Umbilical cord (tissue), 2 donors: Measurements from ENCODE around the gene KCNQ2. TPM values are rescaled to one million over a fixed set of nuclear protein-coding genes. Genes with fewer than 3 reads are reported as not detected.
A peak's percentile ranks its signal among the peaks of the same experiment; 100 is the strongest.
"Not testable (repeated sequence)": the region's sequence is repeated elsewhere in the genome, so short reads cannot be mapped to it uniquely, and the experiment has no call there.

ENCODE experiments used
- DNase-seq: peaks from one replicate; pipeline ENCODE4 v3.0.0-alpha.2; 2015; ENCODE audit warnings: low spot score
- total RNA-seq: library from RNA; depleted of rRNA; stranded (reverse); fragments of >200 nt; gene quantifications from one replicate; pipeline ENCODE4 v1.2.3, GENCODE V29; 2014; ENCODE audit warnings: low replicate concordance; ENCODE audit not compliant: insufficient read depth

The KCNQ2 gene
- total RNA-seq, 1 donor from 2014 or later, result 0.96 TPM

DNA sequence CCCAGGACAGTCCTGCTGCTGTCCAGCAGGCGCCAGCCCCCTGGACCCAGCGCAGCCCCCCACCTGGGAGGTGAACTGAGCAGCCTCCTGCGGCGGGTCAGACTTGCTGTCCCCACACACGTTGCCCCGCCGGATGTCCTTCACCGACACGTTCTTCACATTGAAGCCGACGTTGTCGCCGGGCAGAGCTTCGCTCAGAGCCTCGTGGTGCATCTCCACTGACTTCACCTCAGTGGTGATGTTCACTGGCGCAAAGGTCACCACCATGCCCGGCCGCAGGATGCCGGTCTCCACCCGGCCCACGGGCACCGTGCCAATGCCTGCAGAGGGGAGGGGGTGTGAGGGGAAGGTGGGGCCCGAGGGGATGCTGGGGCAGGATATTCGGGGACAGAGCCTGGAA, 18.0 kb upstream of the KCNQ2 start:
- no peak for DNase-seq

DNA sequence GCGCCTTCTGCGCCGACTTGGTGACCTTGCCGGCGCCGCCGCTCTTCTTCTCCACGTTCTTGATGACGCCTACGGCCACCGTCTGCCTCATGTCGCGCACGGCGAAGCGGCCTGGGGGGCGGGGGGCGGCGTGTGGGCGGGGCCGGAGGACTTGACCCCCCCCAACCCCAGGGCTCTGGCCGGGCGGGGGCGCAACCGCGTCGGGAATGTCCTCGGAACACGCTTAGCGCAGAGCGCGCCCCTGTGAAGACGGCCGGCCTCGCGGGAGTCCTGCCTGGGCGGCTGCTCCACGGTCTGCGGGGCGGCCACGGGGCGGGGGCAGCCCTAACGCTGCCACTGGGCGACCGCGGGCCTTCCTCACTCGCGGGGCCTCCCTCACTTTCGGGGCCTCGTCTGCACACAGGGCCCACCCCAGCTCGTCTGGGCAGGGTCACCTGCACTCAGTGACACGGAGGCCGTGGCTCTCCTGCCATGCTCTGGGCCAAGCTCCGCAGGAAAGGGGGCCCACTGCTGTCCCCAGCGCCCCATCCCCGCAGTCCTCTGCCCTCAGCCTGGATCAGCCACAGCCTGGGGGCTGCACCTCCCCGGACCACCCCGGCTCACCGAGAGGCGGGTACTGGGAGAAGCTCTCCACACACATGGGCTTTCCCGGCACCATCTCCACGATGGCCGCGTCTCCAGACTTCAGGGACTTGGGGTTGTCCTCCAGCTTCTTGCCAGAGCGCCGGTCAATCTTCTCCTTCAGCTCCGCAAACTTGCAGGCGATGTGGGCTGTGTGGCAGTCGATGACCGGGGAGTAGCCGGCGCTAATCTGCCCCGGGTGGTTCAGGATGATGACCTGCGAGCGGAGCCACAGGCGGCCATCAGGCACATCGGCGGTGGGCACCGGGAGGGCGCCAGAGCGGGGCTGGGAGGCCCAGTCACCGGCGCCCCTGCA, 16.1 kb upstream of the KCNQ2 start:
- DNase-seq, result no peak

DNA sequence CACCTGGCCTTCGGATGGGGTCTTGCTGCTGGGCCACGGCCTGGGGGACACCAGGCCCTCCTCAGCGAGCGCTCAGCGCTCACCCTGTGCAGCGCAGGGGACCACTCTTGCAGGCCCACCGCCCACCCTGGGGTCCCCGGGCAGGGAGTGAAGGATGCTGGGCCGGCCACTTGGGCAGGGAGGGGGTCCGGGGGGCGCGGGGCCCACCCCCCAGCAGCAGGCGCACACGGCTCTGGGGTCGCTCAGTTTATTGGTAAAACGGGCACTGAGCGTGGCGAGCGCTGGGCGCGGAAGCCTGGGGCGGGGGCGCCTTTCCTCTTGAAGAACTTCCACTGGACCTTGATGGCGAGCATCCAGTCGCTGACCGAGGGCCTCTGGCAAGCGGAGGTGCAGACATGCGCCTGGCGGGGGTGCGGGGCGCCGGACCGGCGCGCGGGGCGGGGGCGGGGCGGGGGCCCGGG, 15.4 kb upstream of the KCNQ2 start:
- DNase-seq, result no peak

DNA sequence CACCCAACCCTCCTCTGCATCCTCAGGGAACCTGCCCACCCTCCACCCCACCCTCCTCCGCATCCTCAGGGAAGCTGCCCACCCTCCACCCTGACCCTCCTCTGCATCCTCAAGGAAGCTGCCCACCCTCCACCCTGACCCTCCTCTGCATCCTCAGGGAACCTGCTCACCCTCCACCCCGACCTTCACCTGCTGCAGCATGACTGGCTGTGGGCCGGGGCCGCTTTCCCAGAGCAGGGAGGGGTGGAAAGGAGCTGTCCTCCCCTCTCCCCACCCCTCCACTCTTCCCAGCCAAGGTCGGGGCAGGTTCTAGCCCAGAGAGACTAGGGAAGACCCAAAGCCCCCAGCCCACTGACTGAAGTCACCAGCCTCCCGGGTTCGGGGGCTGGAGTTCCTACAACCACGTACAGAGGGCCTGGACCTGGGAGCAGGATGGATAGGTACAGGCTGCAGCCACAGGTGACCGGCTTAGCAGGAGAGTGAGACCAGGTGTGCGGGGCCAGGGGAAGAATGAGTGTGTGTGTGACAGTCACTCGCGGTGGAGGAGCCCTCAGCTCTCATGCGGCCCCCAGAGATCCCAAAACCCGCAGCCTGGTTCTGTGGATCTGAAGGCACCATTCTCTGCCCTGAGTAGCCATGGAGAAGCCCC, 14.8 kb upstream of the KCNQ2 start:
- DNase-seq, result no peak

DNA sequence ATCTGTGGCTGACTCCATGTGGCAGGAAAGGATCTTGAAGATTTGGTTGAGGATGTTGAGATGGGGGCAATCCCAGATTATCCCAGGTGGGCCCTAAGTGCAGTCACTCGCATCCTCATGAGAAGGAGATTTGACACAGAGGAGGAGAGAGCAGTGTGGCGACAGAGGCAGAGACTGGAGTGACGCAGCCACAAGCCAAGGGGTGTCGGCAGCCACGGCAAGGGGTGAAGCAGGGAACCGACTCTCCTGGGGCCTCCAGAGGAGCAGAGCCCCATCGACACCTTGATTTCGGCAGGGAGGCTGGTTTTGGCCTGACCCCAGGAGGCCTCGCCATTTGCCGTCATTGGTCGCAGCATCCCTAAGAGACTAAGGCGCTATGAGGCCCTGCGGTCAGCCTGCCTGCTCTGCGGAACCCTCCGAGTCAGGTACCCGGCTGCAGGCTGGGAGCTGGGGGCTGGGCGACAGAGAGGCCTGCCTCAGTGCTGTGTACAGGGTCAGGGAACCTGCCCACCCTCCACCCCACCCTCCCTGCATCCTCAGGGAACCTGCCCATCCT, 13.9 kb upstream of the KCNQ2 start:
- no peak for DNase-seq

DNA sequence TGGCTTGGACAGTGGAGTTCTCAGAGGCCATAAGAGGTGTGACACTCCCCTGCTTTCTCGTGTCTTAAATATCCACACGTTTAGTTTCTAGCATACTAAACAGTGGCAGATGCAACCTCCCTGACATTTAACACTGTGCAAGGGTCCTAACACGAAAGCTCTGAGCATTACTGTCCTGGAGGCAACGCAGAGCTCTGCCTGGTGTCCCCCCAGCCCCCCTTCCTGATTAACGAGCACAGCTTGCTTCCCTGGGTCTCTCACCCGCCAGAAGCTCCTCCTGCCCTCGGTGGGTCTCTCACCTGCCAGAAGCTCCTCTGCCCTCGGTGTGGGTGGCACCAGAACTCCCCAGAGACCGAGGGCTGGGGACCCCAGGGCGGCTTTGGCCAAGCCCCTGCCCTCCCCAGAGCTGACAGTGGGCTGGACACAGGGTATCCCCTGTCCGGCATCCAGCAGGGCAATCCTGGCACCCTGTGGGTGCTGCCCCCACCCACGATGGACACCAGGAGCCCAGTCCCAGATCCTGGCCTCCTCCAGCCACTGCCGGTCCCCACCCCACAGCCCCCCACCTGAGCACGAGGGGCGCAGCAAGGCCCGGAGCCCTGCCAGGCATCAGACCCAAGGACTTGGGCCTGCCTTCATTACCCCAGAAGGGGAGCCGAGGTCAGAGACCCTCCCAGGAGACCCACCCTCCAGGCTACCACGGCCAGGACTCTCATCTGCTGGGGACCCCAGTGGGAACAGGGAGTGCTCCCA, 12.4 kb upstream of the KCNQ2 start:
- DNase-seq, result no peak

DNA sequence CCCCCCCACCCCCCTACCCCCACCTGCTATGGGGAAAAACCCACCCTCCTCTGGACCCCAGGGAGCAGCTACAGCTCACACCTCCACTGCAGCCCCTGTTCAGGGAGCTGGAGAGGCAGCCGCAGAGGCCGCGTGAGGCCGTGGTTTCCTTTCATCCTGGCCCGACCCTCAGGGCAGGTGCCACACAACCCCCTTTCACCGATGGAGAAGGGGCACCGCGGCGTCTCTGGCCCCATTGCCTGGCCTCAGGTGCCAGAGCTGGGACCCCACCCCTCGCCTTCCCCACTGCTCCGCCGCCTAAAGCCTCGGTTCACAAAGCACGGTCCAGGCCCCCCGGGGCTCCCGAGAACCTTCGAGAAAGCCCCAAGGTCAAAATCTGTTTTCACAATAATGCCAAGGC, 11.8 kb upstream of the KCNQ2 start:
- DNase-seq, result no peak

DNA sequence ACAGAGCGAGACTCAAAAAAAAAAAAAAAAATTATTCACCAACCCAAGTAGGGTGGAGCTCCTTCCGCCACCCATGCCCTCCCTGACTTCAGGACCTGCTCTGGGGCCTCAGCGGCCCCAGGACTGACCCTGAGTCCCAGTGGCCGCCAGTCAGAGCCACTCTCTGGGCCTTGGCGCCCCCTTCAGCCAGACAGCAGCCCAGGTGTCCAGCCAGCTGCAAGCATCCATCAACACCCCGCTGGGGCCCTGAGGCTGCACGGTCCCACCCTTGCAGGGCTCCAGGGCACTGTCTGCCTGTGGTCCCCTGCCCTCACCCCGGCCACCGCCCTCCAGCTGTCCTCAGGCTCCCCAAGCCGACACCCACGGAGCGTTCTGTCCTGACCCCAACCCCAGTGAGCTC, 11.4 kb upstream of the KCNQ2 start:
- DNase-seq, result no peak

DNA sequence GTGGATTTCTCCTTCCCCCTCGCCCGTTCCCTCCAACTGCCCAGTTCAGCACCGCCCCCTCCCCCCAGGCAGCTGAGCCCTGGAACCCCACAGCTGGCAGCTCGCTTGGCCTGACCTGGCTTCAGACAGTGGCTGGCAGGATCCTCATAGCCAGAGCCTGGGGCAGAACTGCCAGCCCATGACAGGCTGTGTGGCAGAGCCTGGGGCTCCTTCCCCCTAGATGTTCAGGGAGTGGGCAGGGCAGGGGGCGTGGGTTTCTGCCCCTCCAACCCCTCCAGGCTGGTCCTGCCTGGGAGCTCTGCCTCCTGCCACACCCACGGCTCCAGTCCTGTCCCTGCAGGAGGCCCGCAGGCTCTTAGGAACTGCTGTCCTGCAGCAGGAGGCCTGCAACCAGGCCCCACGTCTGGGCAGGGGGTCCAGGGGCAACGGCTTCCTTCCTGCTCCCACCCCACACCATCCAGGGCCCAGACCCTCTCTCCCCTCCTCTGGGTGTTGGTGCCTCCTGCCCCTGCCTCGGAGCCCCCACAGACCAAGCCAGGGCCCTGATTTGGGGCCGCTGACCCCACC, 9.6 kb upstream of the KCNQ2 start:
- no peak for DNase-seq

DNA sequence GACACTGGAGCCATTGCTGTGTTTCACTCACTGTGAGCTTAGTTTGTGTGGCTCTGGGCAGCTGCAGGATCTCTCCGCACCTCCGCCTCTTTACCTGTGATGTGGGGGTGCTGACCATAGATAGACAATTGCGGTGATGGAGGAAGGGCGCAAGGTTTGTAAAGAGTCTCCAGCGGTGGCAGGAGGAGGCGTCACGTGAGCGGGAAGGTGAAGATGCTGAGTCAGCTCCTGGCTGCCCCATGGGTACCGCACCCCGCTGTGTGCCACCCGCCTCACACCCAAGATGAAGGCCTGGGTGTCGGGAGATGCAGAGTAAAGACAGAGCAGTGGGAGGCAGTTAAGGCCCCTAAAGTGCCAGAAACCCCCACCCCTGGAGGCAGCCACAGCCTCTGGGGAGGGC, 9.0 kb upstream of the KCNQ2 start:
- no peak for DNase-seq

DNA sequence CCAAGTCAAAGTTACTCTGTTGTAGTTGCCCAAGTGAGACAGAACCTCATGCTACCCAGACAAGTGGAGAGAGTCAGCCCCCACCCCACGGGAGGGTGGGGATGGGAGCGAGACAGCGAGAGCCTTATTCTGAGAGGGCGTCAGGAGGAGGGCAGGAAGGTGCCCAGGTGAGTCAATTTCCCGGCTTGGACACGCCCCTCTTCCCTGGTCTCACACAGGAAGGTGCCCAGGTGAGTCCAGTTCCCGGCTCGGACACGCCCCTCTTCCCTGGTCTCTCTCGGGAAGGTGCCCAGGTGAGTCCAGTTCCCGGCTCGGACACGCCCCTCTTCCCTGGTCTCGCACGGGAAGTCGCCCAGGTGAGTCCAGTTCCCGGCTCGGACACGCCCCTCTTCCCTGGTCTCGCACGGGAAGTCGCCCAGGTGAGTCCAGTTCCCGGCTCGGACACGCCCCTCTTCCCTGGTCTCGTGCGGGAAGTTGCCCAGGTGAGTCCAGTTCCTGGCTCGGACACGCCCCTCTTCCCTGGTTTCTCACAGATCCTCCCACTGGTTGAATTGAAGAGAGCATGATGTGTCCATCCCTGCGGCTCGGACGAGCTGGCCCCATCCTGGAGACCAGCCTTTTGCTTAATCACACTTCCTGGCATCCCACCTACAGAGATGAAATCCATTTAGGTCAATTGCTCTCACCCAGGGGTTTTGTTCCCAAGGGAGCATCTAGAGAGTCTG, 7.4 kb upstream of the KCNQ2 start:
- not testable (repeated sequence) for DNase-seq

DNA sequence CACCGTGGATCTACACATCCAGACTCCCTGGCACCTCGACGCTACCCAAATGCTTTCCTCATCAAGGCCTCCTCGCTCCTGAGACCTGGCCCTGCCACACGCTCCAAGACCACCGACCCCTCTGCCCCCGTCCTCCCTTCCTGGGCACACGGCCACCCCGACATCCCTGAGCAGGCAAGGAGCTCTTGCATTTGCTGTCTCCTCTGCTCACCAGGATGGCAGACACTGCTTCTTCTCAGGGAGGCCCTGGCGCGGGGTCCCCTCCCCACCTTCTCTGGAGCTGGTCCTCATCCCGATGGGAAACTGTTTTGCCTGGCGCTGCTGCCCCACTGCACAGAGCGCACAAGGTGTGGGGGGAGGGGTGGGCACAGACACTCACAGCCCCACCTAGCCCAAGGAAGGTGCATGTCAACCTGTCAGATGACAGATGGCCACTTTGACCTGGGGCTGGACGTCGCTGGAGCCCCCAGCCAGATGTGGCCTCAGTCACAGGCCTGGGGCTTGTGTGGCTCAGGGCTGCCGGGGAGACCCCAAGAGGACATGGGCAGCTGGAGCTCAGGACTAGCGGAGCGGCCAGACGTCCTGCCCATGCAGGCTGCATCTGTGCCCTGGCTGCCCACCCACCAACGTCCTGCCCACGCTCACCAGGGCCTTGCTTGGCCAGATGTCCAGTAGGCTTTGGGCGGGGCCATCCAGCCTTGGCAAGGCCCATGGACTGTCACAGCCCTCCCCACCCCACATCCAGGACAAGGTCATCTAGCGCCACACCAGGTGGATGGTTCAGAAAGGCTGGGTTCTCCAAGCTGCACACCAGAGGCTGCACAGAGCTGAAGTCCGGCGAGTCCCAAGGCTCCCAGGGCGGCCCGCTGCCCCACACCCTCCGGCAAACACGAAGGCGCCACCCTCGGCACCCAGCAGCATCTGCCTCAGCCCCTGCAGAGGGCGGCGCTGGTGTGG, 6.2 kb upstream of the KCNQ2 start:
- no peak for DNase-seq

DNA sequence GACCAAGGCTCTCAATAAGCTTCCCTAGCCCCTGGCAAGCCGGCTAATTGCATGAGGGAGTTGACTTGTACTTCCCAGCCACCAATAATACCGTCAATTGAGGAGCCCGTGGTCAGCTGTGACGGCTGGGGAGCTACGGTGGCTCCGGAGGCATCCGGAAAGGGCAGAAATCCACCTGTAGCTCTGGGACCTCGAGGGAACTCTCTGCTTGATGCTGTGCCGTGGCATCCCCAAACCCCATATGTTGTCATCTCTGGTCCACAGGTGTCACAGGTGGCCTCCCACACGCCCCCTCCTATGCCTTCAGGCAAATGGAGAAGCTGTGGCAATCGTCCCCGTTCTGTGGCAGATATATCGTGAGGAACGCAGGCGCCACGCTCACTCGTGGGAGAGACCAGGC, 5.5 kb upstream of the KCNQ2 start:
- no peak for DNase-seq

DNA sequence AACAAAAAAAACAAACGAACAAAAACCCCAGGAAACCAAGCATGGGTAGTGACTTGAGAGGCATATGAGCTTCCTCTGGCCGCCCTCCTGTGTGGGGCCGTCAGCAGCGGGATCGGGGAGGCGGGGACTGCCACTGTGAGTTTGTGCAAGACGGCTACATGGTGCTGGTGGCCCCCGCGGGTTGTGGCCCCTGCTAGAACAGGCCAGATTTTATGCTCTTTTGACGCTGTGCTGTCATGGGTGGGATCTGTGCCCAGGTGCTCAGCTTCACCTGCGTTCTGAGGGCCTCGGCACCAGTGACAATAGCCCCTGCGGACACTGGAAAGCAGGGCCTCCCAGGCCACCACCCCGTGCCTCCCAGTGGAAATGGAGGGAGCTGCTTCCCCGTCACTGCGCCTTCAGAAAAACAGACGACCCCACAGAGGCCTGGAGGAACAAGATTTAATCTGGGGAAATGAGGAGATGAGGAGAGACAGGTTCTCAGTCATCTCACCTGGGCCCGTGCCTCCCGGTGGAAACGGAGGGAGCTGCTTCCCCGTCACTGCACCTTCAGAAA, 4.7 kb upstream of the KCNQ2 start:
- no peak for DNase-seq

DNA sequence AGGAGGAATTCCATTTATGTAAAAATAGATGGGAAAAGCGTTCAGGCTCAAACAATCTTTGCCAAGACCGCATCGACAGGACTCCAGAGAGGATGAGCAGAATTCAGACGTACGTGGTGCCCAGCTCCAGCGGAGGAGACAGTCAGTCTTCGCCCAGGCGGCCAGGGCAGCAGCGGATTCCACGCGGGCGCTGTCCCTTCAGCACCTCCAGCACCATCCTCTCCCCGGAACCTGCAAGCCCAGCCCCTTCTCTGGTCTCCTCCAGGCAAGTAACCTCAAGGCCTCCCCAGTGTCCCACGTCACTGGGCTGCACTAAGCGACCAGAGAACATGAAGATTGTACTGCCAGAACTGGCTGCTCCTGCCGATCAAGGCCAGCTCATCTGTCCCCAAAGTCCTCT, 2.8 kb upstream of the KCNQ2 start:
- DNase-seq, result peak; percentile 35

DNA sequence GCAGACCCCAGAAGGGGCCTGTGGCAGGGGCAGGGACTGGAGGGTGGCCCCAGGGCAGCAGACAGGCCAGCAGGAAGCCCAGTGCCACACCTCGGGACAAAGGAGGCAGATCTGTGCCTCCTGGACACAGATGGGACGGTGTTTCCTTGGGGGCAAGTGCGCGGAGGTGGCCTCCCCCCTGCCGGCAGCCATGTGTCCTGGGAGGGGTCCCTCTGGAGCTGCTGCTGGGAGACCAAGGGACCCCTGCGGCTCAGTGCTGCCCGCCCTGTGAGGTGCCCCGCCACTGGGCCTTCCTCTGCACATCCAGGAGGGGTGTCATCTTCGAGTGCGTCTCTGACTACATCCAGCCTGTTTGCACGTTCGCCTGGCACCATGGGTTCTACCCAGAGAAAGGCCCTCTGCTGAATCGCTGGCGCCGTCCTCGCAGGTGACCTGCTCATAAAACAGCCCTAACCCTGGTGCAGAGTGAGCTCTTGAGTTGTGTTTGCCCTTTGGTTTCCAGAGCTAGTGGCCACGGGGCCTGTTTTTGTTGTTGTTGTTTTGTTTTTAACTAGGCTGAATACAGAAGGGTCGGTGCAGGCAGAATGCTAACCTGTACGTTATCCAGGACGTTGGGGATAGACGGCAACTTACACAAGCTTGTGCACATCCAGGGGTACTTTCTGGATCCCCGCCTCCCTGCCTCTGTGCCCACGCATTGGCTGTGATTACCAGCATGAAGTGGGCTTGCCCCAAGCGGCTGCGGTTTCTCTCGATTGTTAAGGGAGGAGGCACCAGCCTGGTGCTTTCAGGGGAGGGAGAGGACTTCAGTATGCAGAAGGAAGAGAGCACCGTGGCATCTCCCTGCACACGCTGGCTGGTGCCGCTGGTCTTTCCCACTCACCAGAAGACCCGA, 1.3 kb upstream of the KCNQ2 start:
- no peak for DNase-seq

DNA sequence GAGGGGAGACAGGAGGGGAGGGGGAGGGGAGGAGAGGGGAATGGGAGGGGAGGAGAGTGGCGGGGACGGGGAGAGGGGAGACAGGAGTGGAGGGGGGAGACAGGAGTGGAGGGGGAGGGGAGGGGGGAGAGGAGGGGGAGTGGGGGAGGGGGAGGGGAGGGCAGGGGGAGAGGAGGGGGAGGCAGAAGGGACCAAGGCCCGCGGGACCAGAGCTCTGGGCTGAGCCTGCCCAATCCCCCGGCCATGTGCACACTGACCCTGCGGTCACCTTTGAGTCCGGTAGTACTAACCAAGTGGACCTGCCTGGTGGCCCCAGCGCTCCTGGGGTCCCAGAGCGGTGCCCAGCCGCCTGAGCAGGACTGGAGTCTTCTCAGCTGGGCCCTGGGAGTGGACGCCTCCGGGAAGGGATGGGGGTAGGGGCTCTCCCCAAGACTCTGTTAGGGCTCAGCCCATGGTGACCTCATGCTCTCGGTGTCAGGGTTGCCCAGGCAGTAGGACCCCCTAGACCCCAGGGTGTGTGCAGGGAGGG, 471 bp upstream of the KCNQ2 start:
- DNase-seq, result no peak

DNA sequence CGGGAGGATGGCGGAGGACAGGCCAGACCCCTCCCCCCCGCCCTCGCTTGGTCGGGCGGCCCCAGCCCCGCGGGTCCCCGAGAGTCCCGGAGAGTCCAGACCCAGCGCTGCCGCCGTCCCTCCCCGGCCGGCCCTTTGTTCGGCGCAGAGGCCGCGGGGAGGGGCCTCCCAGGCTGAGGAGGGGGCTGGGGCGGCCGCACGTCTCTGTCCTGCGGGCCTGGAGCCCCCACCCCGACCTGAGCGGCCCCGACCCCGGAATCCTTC, 806 bp downstream of the KCNQ2 start:
- no peak for DNase-seq
